HG03432 (cell line): ENCODE data around the gene FREM3.
A peak's percentile ranks its signal among the peaks of the same experiment; 100 is the strongest.
"Not testable (repeated sequence)": the region's sequence is repeated elsewhere in the genome, so short reads cannot be mapped to it uniquely, and the experiment has no call there.

Experiments used
- ATAC-seq: cut with Tn5 transposase; IDR thresholded peaks from one replicate; pipeline ENCODE4 v1.9.1; 2021; ENCODE audit warnings: mild to moderate bottlenecking, moderate library complexity; ENCODE audit not compliant: unreplicated experiment

FREM3 gene

GRCh38 chr4:143586080-143586479, 114.4 kb downstream of the FREM3 start:
- no peak for ATAC-seq

GRCh38 chr4:143585548-143585947, 114.9 kb downstream of the FREM3 start:
- no peak for ATAC-seq

- no peak for ATAC-seq
Observed at GRCh38 chr4:143581331-143581946, 119.0 kb downstream of the FREM3 start.

- ATAC-seq, result no peak
Observed at GRCh38 chr4:143575331-143575730, 125.1 kb downstream of the FREM3 start.

GRCh38 chr4:143564472-143564871, 136.0 kb downstream of the FREM3 start:
- no peak for ATAC-seq

- peak; percentile 16 for ATAC-seq
Observed at GRCh38 chr4:143559757-143560147, 140.7 kb downstream of the FREM3 start.

GRCh38 chr4:143558823-143559756, 141.4 kb downstream of the FREM3 start:
- peak; percentile 84 for ATAC-seq

- no peak for ATAC-seq
Observed at GRCh38 chr4:143558286-143558685, 142.2 kb downstream of the FREM3 start.

GRCh38 chr4:143555676-143556075, 144.8 kb downstream of the FREM3 start:
- ATAC-seq, result no peak

GRCh38 chr4:143554728-143555597, 145.5 kb downstream of the FREM3 start:
- peak; percentile 68 for ATAC-seq

- ATAC-seq, result no peak
Observed at GRCh38 chr4:143549928-143550327, 150.5 kb downstream of the FREM3 start.

- no peak for ATAC-seq
Observed at GRCh38 chr4:143539670-143540023, 160.8 kb downstream of the FREM3 start.

GRCh38 chr4:143538979-143539669, 161.4 kb downstream of the FREM3 start:
- ATAC-seq, result peak; percentile 57

GRCh38 chr4:143531788-143532491, 168.5 kb downstream of the FREM3 start:
- no peak for ATAC-seq

- ATAC-seq, result peak; percentile 63
Observed at GRCh38 chr4:143531380-143531779, 169.1 kb downstream of the FREM3 start.

GRCh38 chr4:143528046-143528445, 172.4 kb downstream of the FREM3 start:
- ATAC-seq, result not testable (repeated sequence)
